Neutrophil (primary cell): Measurements from ENCODE around the gene GPC6.

Experiments
- H3K27ac ChIP-seq: fragments of 200-600 bp; sonication (generic); 2 replicates; pipeline ENCODE4 v1.5.1; 2016; ENCODE audit warnings: mild to moderate bottlenecking, moderate library complexity
- H3K27me3 ChIP-seq: fragments of 200-600 bp; sonication (generic); 2 replicates; pipeline ENCODE4 v1.6.0; 2016; ENCODE audit warnings: mild to moderate bottlenecking
- H3K36me3 ChIP-seq: fragments of 200-600 bp; sonication (generic); 2 replicates; pipeline ENCODE4 v1.5.1; 2017
- H3K4me1 ChIP-seq, 2 experiments: fragments of 200-600 bp in 1 of 2; sonication (generic) in 1 of 2; 1 replicate in 1 of 2; 2 replicates in 1 of 2; pipeline versions ENCODE4 v1.5.1 to v1.6.1; 2013 to 2016; ENCODE audit warnings: low read depth in 1 of 2, low read length in 1 of 2, mild to moderate bottlenecking in 1 of 2, moderate library complexity in 1 of 2; ENCODE audit not compliant: control insufficient read depth in 1 of 2, insufficient read depth in 1 of 2
- H3K4me3 ChIP-seq, 2 experiments: fragments of 200-600 bp in 1 of 2; sonication (generic) in 1 of 2; 1 replicate in 1 of 2; 2 replicates in 1 of 2; pipeline ENCODE4 v1.5.1; 2013 to 2016; ENCODE audit warnings: low read depth in 1 of 2, low read length in 1 of 2, mild to moderate bottlenecking in 1 of 2, moderate library complexity in 1 of 2
- H3K9me3 ChIP-seq: fragments of 200-600 bp; sonication (generic); 2 replicates; pipeline ENCODE4 v1.5.1; 2016
- TF ChIP-seq, protein P1 (sequence below): fragments of 200-600 bp; sonication (generic); IDR thresholded peaks from 2 replicates; pipeline ENCODE4 v1.5.1; 2016; ENCODE audit warnings: antibody characterized with exemption

GPC6 gene

DNA sequence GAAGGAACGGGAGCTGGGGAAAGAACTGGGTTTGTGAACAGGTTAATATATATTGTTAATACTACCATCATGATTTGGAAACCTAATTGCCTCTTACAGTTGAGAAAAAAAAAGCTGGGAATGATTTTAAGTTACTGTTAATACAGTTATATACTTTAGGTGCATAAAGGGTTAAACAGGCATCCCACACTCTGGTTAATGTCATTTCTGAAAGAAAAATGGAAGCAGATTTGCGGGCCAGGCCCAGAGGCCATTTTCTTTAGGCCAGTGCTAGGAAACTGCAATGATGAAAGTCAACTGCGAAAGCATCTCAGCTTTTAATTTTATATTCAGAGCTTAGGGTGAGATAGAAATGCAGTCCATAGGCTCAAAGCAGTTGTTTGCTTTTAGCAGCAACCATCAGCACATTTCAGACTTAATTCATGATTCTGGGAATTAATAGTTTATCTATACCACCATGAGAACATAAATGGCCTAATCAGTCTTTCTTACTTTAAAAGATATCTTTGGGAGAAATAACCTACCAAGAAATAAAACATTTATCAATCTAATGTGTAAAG lies 592.8 kb downstream of the GPC6 start:
- Histone ChIP-seq H3K4me1 (no peaks in the 10 kb centered on the region), H3K4me3 (no peak overlapping the region), H3K27ac (no peak overlapping the region), H3K9me3 (no peaks in the 10 kb centered on the region), H3K36me3 (no peaks in the 10 kb centered on the region), H3K27me3 (no peaks in the 10 kb centered on the region)
- TF ChIP-seq, protein P1, sequence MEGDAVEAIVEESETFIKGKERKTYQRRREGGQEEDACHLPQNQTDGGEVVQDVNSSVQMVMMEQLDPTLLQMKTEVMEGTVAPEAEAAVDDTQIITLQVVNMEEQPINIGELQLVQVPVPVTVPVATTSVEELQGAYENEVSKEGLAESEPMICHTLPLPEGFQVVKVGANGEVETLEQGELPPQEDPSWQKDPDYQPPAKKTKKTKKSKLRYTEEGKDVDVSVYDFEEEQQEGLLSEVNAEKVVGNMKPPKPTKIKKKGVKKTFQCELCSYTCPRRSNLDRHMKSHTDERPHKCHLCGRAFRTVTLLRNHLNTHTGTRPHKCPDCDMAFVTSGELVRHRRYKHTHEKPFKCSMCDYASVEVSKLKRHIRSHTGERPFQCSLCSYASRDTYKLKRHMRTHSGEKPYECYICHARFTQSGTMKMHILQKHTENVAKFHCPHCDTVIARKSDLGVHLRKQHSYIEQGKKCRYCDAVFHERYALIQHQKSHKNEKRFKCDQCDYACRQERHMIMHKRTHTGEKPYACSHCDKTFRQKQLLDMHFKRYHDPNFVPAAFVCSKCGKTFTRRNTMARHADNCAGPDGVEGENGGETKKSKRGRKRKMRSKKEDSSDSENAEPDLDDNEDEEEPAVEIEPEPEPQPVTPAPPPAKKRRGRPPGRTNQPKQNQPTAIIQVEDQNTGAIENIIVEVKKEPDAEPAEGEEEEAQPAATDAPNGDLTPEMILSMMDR = no peak

DNA sequence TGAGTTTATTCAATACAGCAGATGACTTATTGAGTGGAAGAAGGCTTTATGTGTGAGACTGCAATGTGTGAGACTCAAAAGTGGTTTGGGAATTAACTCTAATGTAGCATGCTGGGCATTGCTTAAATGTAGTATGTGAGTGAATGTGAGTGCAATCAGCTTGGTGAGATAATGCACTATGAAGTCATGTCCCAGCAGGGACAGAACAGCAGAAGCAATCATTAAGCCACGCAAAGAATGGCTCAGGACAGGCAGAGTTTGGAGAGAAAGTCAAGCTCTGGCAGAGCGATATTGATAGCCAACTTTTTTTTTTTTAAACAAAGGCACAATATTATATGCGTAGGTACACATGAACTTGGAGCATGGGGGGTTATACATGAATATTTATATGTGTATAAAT lies 597.7 kb downstream of the GPC6 start:
- H3K36me3 ChIP-seq = no peaks in the 10 kb centered on the region
- TF ChIP-seq, protein P1 = no peak
- no peaks in the 10 kb centered on the region for H3K4me1 ChIP-seq

DNA sequence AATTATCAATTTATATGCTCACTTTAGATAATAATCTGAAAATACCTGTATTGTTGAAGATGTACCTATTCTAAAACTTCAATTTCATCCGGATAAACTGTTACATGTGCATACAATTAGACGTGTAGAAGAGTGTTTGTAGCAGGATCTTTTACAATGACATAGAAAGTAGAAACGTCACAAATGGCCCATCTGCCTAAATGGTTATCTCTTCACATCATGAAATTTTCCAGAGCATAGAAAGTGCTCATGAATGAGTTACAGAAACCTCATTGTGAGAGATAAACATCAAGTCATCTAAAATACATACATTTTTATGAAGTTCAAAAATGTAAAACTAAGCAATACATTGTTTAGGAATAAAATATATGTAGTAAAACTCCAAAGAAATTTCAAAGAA lies 607.4 kb downstream of the GPC6 start:
- no peak overlapping the region for H3K27ac ChIP-seq
- H3K4me1 ChIP-seq = no peaks in the 10 kb centered on the region
- no peaks in the 10 kb centered on the region for H3K36me3 ChIP-seq
- no peaks in the 10 kb centered on the region for H3K27me3 ChIP-seq
- TF ChIP-seq, protein P1 = no peak
- no peak overlapping the region for H3K4me3 ChIP-seq
- no peaks in the 10 kb centered on the region for H3K9me3 ChIP-seq

More for the DNA sequence above, 597.7 kb downstream of the GPC6 start:
- H3K27me3 ChIP-seq = no peaks in the 10 kb centered on the region
- H3K9me3 ChIP-seq = no peaks in the 10 kb centered on the region
- H3K27ac ChIP-seq = no peak overlapping the region
- no peak overlapping the region for H3K4me3 ChIP-seq

DNA sequence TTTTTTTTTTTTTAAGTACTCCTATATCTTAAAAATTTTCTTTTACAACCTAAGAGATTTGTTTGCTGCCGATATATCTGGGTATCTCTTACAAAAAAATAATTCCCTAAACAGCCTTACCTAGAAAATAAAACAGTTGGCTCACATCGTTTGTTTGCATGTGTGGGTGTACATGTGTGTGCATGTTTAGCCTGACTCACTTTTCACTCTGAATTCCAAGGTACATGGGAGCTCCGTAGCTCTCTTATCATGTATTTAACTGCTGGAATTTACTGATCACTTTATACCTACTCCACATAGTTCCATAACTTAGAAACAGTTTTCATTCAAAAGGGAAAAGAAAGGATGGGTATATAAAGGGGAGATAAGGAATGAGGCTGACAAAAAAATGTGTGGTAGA lies 616.5 kb downstream of the GPC6 start:
- H3K27me3 ChIP-seq = no peaks in the 10 kb centered on the region
- no peaks in the 10 kb centered on the region for H3K4me1 ChIP-seq
- TF ChIP-seq, protein P1 = no peak
- no peaks in the 10 kb centered on the region for H3K36me3 ChIP-seq
- H3K27ac ChIP-seq = no peak overlapping the region
- no peaks in the 10 kb centered on the region for H3K9me3 ChIP-seq
- H3K4me3 ChIP-seq = no peak overlapping the region

DNA sequence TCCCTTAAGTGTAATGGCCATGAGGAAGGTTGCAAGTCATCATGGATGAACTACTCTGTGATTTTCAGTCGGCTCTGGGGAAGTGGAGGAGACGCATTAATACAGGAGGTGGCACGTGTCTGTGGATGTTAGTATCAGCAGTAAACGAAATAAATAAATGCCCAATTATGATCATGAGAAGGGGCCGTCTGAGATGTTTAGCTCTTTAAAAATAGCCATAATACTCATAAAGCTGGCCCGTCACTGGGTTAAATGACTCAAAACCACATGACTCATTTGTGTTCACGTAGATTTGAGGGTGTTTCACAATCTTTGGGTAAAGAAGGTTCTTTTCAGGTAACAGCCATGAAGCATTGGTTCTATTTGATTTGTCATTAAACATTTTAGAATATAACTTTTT lies 620.6 kb downstream of the GPC6 start:
- Histone ChIP-seq H3K36me3 (no peaks in the 10 kb centered on the region), H3K9me3 (no peaks in the 10 kb centered on the region), H3K4me1 (no peaks in the 10 kb centered on the region), H3K27me3 (no peaks in the 10 kb centered on the region), H3K27ac (no peak overlapping the region), H3K4me3 (no peak overlapping the region)
- TF ChIP-seq, protein P1 = no peak

DNA sequence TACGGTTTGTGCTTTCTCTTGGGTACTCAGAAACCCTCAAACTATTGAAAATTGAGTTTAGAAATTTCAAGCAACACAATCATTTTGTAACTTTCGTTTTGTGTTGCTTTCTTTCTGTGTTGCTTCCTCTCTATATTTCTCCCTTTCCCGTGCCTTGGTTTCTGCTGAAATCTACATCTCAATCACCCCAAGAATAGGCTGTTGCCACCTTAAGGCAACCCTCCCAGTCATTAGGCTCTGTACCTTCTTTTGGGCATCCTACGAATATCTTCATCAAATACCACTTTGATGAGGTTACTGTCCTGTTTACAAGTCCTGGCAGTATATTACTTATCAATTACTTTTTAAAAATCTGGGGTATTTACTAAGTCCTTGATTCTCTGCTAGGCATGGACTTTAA lies 621.6 kb downstream of the GPC6 start:
- Histone ChIP-seq H3K9me3 (no peaks in the 10 kb centered on the region), H3K27ac (no peak overlapping the region), H3K36me3 (no peaks in the 10 kb centered on the region), H3K4me1 (no peaks in the 10 kb centered on the region), H3K4me3 (no peak overlapping the region), H3K27me3 (no peaks in the 10 kb centered on the region)
- TF ChIP-seq, protein P1 = no peak
